Mesothelial cell of epicardium (in vitro differentiated cells): ENCODE results near the gene WNK2. TPM values are rescaled to one million over a fixed set of nuclear protein-coding genes. Genes with fewer than 3 reads are reported as not detected.

ENCODE experiments used
- DNase-seq, 2 experiments: peaks; one replicate each; pipeline ENCODE4 v3.0.0; 2021; ENCODE audit warnings: low spot score in 2 of 2; ENCODE audit not compliant: unreplicated experiment in 2 of 2
- H3K27ac Mint-ChIP-seq: 2 replicates; pipeline ENCODE4 v1.8.0; 2021; ENCODE audit warnings: mixed read lengths
- H3K27me3 Mint-ChIP-seq: 2 replicates; pipeline ENCODE4 v1.8.0; 2021; ENCODE audit warnings: low read depth, mixed read lengths
- H3K36me3 Mint-ChIP-seq: 2 replicates; pipeline ENCODE4 v1.8.0; 2021; ENCODE audit warnings: mixed read lengths
- H3K4me1 Mint-ChIP-seq: 2 replicates; pipeline ENCODE4 v1.8.0; 2021; ENCODE audit warnings: mixed read lengths
- H3K4me3 Mint-ChIP-seq: 2 replicates; pipeline ENCODE4 v1.8.0; 2021; ENCODE audit warnings: mild to moderate bottlenecking, moderate library complexity, mixed read lengths
- H3K9me3 Mint-ChIP-seq: 2 replicates; pipeline ENCODE4 v1.8.0; 2021; ENCODE audit warnings: mixed read lengths
- CTCF ChIP-seq: fragments of 200-600 bp; sonication (generic); IDR thresholded peaks from one replicate; pipeline ENCODE4 v1.5.0; 2021; ENCODE audit warnings: antibody characterized with exemption; ENCODE audit not compliant: unreplicated experiment
- total RNA-seq: library from RNA; stranded (reverse); gene quantifications from 3 replicates; pipeline ENCODE4 v1.2.1, GENCODE V29; 2021

The WNK2 gene
- 57.0 to 66.0 TPM (median 57.5 TPM) in 3 replicates for total RNA-seq

- Mint-ChIP-seq H3K9me3 (no peaks in the 10 kb centered on the region), H3K27me3 (peaks cover 68% of the 10 kb centered on the region), H3K36me3 (no peaks in the 10 kb centered on the region), H3K27ac (no peak within 1 kb of the TSS), H3K4me1 (peaks cover 13% of the 10 kb centered on the region), H3K4me3 (peak within 1 kb of the TSS; percentile 64)
- peak in 1 of 2 experiments; percentile 70 for DNase-seq
- no peak for TF ChIP-seq CTCF
These were observed at the start of gene WNK2 for GRCh38 chr9:93183663-93184431. Gene WNK2 (plus strand): TSS chr9:93184139. CDS start chr9:93184930, 791 bp downstream.

GRCh38 chr9:93134740-93135444 is 49.0 kb upstream of the WNK2 start:
- Mint-ChIP-seq H3K4me1 (peaks cover 20% of the 10 kb centered on the region), H3K27me3 (no peaks in the 10 kb centered on the region), H3K9me3 (peaks cover 3% of the 10 kb centered on the region), H3K36me3 (no peaks in the 10 kb centered on the region), H3K4me3 (peak overlapping the region; percentile 68), H3K27ac (peak overlapping the region; percentile 53)
- TF ChIP-seq CTCF, result no peak
- DNase-seq, result no peak

- Mint-ChIP-seq H3K4me3 (no peak overlapping the region), H3K36me3 (no peaks in the 10 kb centered on the region), H3K9me3 (peaks cover 3% of the 10 kb centered on the region), H3K4me1 (peaks cover 20% of the 10 kb centered on the region), H3K27me3 (no peaks in the 10 kb centered on the region), H3K27ac (no peak overlapping the region)
- no peak for DNase-seq
- TF ChIP-seq CTCF, result no peak
These were observed 47.9 kb upstream of the WNK2 start for GRCh38 chr9:93136011-93136440.

GRCh38 chr9:93137362-93137761 is 46.6 kb upstream of the WNK2 start:
- no peak overlapping the region for H3K27ac Mint-ChIP-seq
- peaks cover 17% of the 10 kb centered on the region for H3K4me1 Mint-ChIP-seq
- H3K36me3 Mint-ChIP-seq, result no peaks in the 10 kb centered on the region
- DNase-seq, result no peak
- peaks cover 3% of the 10 kb centered on the region for H3K9me3 Mint-ChIP-seq
- no peak overlapping the region for H3K4me3 Mint-ChIP-seq
- H3K27me3 Mint-ChIP-seq, result no peaks in the 10 kb centered on the region
- no peak for TF ChIP-seq CTCF

- TF ChIP-seq CTCF, result no peak
- DNase-seq, result no peak
- no peaks in the 10 kb centered on the region for H3K27me3 Mint-ChIP-seq
- no peaks in the 10 kb centered on the region for H3K36me3 Mint-ChIP-seq
- H3K27ac Mint-ChIP-seq, result no peak overlapping the region
- H3K4me3 Mint-ChIP-seq, result no peak overlapping the region
- H3K9me3 Mint-ChIP-seq, result peaks cover 3% of the 10 kb centered on the region
- H3K4me1 Mint-ChIP-seq, result peaks cover 8% of the 10 kb centered on the region
These were observed 45.7 kb upstream of the WNK2 start for GRCh38 chr9:93138171-93138764.
